Fibroblast of lung (primary cell): ENCODE data around the gene CCDC33.

Experiments
- CTCF ChIP-seq, 2 donors: IDR thresholded peaks in 1 of 2; conservative IDR thresholded peaks in 1 of 2; 1 replicate in 1 of 2; 2 replicates in 1 of 2; pipeline ENCODE4 v1.5.1; 2011 to 2012; ENCODE audit warnings: low read length in 2 of 2, control low read depth in 1 of 2, inconsistent platforms in 1 of 2, low read depth in 1 of 2, mild to moderate bottlenecking in 1 of 2
- EZH2 ChIP-seq: IDR thresholded peaks from 2 replicates; pipeline ENCODE4 v1.5.1; 2012; ENCODE audit warnings: low read length, control low read depth, mild to moderate bottlenecking; ENCODE audit errors: missing control alignments

DNA sequence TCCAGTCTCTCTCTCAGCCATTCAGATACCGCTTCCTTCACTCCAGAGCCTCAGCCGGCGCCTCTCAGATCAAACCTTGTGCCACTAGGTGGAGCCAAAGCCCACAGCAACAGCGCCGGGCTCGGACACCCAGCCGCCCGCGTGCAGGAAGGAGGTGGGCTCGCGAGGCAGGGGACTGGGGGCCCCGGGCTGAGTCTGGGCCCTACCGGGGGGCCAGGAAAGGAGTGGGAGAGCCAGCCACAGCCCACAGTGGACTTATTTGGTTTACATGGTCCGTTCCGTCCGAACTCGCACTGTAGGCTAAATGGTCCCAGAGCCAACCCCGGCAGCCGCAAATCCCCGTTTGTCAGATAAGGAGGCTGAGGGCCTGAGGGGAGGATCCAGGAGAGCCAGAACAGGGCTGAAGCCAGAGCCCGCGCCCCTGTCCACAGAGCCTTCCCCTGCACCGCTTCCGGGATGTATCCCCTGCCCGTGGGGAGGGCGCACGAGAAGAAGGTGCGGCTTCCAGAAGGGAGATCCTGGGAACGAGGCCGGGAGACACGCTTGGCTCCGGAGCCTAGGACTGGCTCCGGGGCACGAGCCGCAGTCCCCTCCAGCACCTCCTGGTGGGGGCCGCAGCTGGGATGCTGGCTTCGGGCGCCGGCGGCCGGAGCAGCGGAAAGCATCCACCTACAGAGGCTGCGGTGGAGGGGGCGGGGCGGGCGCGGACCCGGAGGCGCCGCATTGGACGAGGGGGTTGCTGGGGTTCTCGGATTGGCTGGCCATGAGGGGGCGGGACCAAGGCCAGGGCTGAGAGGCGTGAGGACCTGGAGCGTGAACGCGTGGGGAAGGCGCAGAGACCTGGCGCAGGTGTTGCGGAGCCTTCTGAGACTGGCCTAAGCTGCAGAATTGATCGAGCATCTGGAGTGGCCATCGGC, 137.9 kb downstream of the CCDC33 start:
- peak; percentile 77 to 78 for TF ChIP-seq CTCF (conservative IDR thresholded peaks at IDR 0.05 in 1 of 2, IDR thresholded peaks at IDR 0.05 in 1 of 2; ENCODE audit: low read depth in 1 of 2, low read length in 2 of 2)
- no peak for TF ChIP-seq EZH2
